Activated CD8-positive, alpha-beta memory T cell treated with anti-CD3 and anti-CD28 coated beads for 4 hours (primary cell): ENCODE results near the gene FIBP.
"Not testable (repeated sequence)": the region's sequence is repeated elsewhere in the genome, so short reads cannot be mapped to it uniquely, and the experiment has no call there.

ENCODE experiments used
- DNase-seq, 2 donors: peaks; one replicate each; pipeline ENCODE4 v3.0.0-alpha.2; 2020; ENCODE audit warnings: low read depth in 2 of 2

FIBP gene

DNA sequence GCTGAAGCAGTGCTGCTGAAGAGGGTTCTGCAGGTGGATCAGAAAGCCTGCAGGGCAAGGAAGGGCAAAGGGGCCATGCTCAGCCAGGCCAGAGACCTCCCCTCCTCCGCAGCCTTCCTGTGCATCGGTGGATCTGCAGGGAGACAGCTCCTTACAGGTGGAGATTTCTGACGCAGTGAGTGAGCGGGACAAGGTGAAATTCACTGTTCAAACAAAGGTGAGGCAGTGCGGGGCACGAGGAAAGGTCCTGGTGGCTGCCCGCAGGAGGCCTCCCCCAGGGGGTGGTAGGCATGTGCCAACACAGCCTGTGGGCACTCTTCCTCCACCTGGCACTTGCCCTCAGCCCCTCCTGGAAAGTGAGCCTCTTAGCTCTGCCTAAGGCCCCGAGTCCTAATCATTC, 38.9 kb downstream of the FIBP start:
- no peak for DNase-seq

DNA sequence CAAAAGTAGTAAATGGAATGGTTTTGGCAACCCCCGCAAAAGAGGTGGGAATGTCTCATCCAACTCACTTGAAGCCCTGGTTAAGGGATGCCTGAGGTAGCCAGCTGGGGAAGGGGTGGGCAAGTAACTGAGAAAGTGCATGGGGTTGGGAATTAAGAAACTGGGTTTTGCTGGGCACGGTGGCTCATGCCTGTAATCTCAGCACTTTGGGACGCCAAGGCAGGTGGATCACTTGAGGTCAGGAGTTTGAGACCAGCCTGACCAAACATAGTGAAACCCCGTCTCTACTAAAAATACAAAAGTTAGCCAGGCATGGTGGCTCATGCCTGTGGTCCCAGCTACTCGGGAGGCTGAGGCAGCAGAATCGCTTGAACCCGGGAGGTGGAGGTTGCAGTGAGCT, 39.6 kb downstream of the FIBP start:
- not testable (repeated sequence) for DNase-seq

DNA sequence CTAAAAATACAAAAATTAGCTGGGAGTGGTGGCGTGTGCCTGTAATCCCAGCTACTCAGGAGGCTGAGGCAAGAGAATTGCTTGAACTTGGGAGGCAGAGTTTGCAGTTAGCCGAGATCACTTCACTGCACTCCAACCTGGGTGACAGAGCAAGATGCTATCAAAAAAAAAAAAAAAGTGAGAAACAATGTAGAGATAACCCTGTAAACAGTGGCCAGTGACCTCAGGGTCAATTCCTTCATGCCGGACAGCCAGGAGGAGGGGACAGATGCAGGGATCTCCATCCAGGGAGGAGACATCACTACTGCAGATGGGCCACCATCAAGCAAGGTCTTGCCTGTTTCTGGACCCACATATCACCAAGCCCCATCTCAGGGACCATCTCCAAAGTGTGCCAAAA, 40.5 kb downstream of the FIBP start:
- no peak for DNase-seq

DNA sequence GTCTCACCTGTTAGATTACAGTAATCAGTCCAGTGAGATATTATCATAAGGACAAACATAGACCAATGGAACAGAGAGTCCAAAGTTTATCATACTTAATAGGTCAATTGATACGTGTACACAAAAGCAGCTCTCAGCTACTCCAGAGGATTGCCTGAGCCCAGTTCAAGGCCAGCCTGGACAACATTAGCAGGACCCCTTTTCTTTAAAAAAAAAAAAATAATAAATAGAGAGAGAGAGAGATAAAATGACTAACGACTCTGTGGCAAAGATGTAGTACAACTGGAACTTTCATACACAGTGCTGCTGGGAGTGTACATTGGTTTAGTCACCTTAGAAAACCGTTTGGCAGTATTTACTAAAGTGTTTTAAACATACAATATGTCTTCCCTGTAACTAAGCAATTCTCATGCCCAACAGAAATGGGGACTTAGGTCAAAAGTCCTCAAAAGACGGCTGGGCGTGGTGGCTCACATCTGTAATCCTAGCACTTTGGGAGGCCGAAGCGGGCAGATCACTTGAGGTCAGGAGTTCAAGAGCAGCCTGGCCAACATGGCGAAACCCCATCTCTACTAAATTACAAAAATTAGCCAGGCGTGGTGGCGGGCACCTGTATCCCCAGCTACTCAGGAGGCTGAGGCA, 43.9 kb downstream of the FIBP start:
- no peak for DNase-seq

DNA sequence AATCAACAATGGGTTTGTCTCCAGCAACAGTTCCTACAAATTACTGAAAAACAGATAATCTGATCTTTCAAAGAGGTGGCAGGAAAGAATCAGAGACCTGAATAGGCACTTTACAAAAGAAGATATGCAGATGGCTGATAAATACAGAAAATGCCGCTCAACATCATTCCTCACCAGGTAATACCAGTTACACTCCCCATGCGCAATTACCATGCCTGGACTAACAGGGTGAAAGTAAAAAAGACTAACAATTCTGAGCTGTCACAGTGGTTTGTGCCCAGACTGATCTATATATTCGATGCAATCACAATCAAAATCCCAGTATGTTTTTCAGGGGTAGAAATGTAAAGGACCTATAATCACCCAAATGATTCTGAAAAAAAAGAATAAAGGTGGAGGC, 44.5 kb downstream of the FIBP start:
- DNase-seq: no peak

DNA sequence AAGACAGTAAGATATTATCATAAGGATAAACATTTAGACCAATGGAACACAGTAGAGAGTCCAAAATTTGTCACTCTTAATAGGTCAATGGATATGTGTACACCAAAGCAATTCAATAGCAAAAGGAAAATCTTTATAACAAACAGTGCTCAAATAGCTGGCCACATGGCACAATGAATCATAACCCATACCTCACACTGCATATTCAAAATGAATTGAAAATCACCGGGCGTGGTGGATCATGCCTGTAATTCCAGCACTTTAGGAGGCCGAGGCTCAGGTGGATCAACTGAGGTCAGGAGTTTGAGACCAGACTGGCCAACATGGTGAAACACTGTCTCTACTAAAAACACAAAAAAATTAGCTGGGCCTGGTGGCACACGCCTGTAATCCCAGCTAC, 46.1 kb downstream of the FIBP start:
- no peak for DNase-seq

DNA sequence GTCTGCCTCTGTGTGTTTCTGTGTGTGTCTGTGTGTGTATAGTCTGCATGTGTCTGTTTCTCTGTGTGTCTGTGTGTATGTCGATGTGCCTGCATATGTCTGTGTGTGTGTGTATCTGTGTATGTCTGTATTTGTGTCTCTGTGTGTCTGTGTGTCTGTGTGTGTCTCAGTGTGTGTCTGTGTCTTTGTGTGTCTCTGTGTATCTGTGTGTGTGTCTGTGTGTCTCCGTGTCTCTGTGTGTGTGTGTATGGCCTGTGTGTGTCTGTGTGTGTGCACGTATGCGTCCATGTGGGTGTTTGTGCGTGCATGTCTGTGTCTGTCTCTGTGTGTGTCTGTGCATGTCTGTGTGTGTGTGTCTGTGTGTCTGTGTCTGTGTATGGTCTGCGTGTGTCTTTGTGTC, 54.1 kb downstream of the FIBP start:
- no peak for DNase-seq
